ENCODE results near the gene DOK6.
"Not testable (repeated sequence)": the region's sequence is repeated elsewhere in the genome, so short reads cannot be mapped to it uniquely, and the experiment has no call there.

- TF ChIP-seq ZHX1 (CRISPR knock-in tag; IDR thresholded peaks at IDR 0.05; ENCODE audit: low read depth); CTCF (CRISPR knock-in tag; IDR thresholded peaks at IDR 0.05); SRSF1 (optimal IDR thresholded peaks at IDR 0.05; ENCODE audit: low read depth, low read length); SRSF9 (IDR thresholded peaks at IDR 0.05; ENCODE audit: borderline replicate concordance, insufficient read depth, low read depth, low read length, poor library complexity, severe bottlenecking); FOXP1 (IDR thresholded peaks at IDR 0.05); FOXP1 (CRISPR knock-in tag; IDR thresholded peaks at IDR 0.05); ASH2L (IDR thresholded peaks at IDR 0.05; ENCODE audit: insufficient read length, low read depth, low read length); ARID4A (CRISPR knock-in tag; IDR thresholded peaks at IDR 0.05; ENCODE audit: borderline replicate concordance); KLF16 (CRISPR knock-in tag; IDR thresholded peaks at IDR 0.05); JUND (CRISPR knock-in tag; IDR thresholded peaks at IDR 0.05); EP300 (IDR thresholded peaks at IDR 0.05; ENCODE audit: low read depth in 2 of 2, low read length in 2 of 2); EP300 (CRISPR knock-in tag; IDR thresholded peaks at IDR 0.05; ENCODE audit: borderline replicate concordance); TCF12 (IDR thresholded peaks at IDR 0.05); TCF12 (CRISPR knock-in tag; IDR thresholded peaks at IDR 0.05); ZNF382 (CRISPR knock-in tag; IDR thresholded peaks at IDR 0.05; ENCODE audit: borderline replicate concordance): not testable (repeated sequence)
Measured at GRCh38 chr18:69662090-69662489, 261.4 kb downstream of the DOK6 start.
